Nephron progenitor cell (in vitro differentiated cells): ENCODE measurements around the gene NOSIP.

Experiments used
- DNase-seq: peaks from one replicate; pipeline ENCODE4 v3.0.0; 2021
- H3K27ac Mint-ChIP-seq: 2 replicates; pipeline ENCODE4 v1.8.0; 2021; ENCODE audit warnings: mild to moderate bottlenecking, moderate library complexity, mixed read lengths
- H3K27me3 Mint-ChIP-seq: 2 replicates; pipeline ENCODE4 v1.8.0; 2021; ENCODE audit warnings: mild to moderate bottlenecking, low read depth, mixed read lengths; ENCODE audit not compliant: poor library complexity
- H3K36me3 Mint-ChIP-seq: 2 replicates; pipeline ENCODE4 v1.8.0; 2021; ENCODE audit warnings: low read depth, mixed read lengths
- H3K4me1 Mint-ChIP-seq: 2 replicates; pipeline ENCODE4 v1.8.0; 2021; ENCODE audit warnings: mixed read lengths
- H3K4me3 Mint-ChIP-seq: 2 replicates; pipeline ENCODE4 v1.8.0; 2021; ENCODE audit warnings: mild to moderate bottlenecking, moderate library complexity, mixed read lengths
- H3K9me3 Mint-ChIP-seq: 2 replicates; pipeline ENCODE4 v1.8.0; 2021; ENCODE audit warnings: mild to moderate bottlenecking, moderate library complexity, mixed read lengths
- CTCF ChIP-seq: fragments of 200-600 bp; sonication (generic); IDR thresholded peaks from 2 replicates; pipeline ENCODE4 v1.5.0; 2021; ENCODE audit warnings: antibody characterized with exemption

NOSIP gene

GRCh38 chr19:49596407-49596806 is 16.1 kb upstream of the NOSIP start:
- TF ChIP-seq CTCF, result no peak
- Mint-ChIP-seq H3K4me3 (no peak overlapping the region), H3K36me3 (peaks cover 28% of the 10 kb centered on the region)

GRCh38 chr19:49595819-49596404 is 15.6 kb upstream of the NOSIP start:
- Mint-ChIP-seq H3K36me3 (peaks cover 24% of the 10 kb centered on the region), H3K4me1 (peaks cover 22% of the 10 kb centered on the region), H3K9me3 (no peaks in the 10 kb centered on the region), H3K4me3 (no peak overlapping the region), H3K27me3 (peaks cover 3% of the 10 kb centered on the region), H3K27ac (no peak overlapping the region)
- DNase-seq, result no peak
- no peak for TF ChIP-seq CTCF

More at GRCh38 chr19:49596407-49596806, 16.1 kb upstream of the NOSIP start:
- Mint-ChIP-seq H3K27ac (no peak overlapping the region), H3K27me3 (peaks cover 3% of the 10 kb centered on the region), H3K9me3 (no peaks in the 10 kb centered on the region), H3K4me1 (peaks cover 22% of the 10 kb centered on the region)
- DNase-seq, result no peak

- peaks cover 22% of the 10 kb centered on the region for H3K4me1 Mint-ChIP-seq
- DNase-seq, result no peak
- peaks cover 19% of the 10 kb centered on the region for H3K36me3 Mint-ChIP-seq
- no peak for TF ChIP-seq CTCF
- H3K9me3 Mint-ChIP-seq, result no peaks in the 10 kb centered on the region
- no peak overlapping the region for H3K4me3 Mint-ChIP-seq
- peaks cover 3% of the 10 kb centered on the region for H3K27me3 Mint-ChIP-seq
- no peak overlapping the region for H3K27ac Mint-ChIP-seq
Measured at GRCh38 chr19:49594993-49595818, 14.8 kb upstream of the NOSIP start.

GRCh38 chr19:49594157-49594992 is 14.0 kb upstream of the NOSIP start:
- peak overlapping the region; percentile 90 for H3K4me3 Mint-ChIP-seq
- no peak for DNase-seq
- TF ChIP-seq CTCF, result no peak
- no peak overlapping the region for H3K27ac Mint-ChIP-seq
- H3K36me3 Mint-ChIP-seq, result peaks cover 14% of the 10 kb centered on the region
- H3K27me3 Mint-ChIP-seq, result peaks cover 3% of the 10 kb centered on the region
- no peaks in the 10 kb centered on the region for H3K9me3 Mint-ChIP-seq
- H3K4me1 Mint-ChIP-seq, result peaks cover 27% of the 10 kb centered on the region

- Mint-ChIP-seq H3K36me3 (peaks cover 9% of the 10 kb centered on the region), H3K27ac (peak overlapping the region; percentile 78), H3K9me3 (no peaks in the 10 kb centered on the region), H3K4me3 (peak overlapping the region; percentile 90), H3K4me1 (peaks cover 33% of the 10 kb centered on the region), H3K27me3 (peaks cover 3% of the 10 kb centered on the region)
- peak; percentile 94 for DNase-seq
- no peak for TF ChIP-seq CTCF
Measured at GRCh38 chr19:49593233-49594113, 13.1 kb upstream of the NOSIP start.
